Left hindlimb (tissue), 1 donor: Measurements from ENCODE around the gene GRAMD4.
"Not testable (repeated sequence)": the region's sequence is repeated elsewhere in the genome, so short reads cannot be mapped to it uniquely, and the experiment has no call there.

Experiments
- DNase-seq: peaks from one replicate; pipeline ENCODE4 v3.0.0-alpha.2; 2018

Gene GRAMD4

GRCh38 chr22:46621243-46621930 lies 1.2 kb downstream of the GRAMD4 start:
- DNase-seq = not testable (repeated sequence)

- DNase-seq = no peak
Observed at GRCh38 chr22:46622081-46622521, 1.9 kb downstream of the GRAMD4 start.

- no peak for DNase-seq
Observed at GRCh38 chr22:46625113-46625842, 5.1 kb downstream of the GRAMD4 start.

- no peak for DNase-seq
Observed at GRCh38 chr22:46625843-46626349, 5.7 kb downstream of the GRAMD4 start.

- no peak for DNase-seq
Observed at GRCh38 chr22:46626356-46626755, 6.2 kb downstream of the GRAMD4 start.

GRCh38 chr22:46626911-46627805 lies 7.0 kb downstream of the GRAMD4 start:
- no peak for DNase-seq

GRCh38 chr22:46627806-46628482 lies 7.8 kb downstream of the GRAMD4 start:
- DNase-seq = no peak

GRCh38 chr22:46628756-46629155 lies 8.6 kb downstream of the GRAMD4 start:
- no peak for DNase-seq

- no peak for DNase-seq
Observed at GRCh38 chr22:46629291-46629690, 9.1 kb downstream of the GRAMD4 start.

GRCh38 chr22:46631113-46631512 lies 10.9 kb downstream of the GRAMD4 start:
- no peak for DNase-seq

- no peak for DNase-seq
Observed at GRCh38 chr22:46632646-46633249, 12.6 kb downstream of the GRAMD4 start.

- no peak for DNase-seq
Observed at GRCh38 chr22:46633334-46633890, 13.2 kb downstream of the GRAMD4 start.

- DNase-seq = no peak
Observed at GRCh38 chr22:46634011-46634699, 14.0 kb downstream of the GRAMD4 start.

GRCh38 chr22:46634973-46635685 lies 14.9 kb downstream of the GRAMD4 start:
- not testable (repeated sequence) for DNase-seq

- no peak for DNase-seq
Observed at GRCh38 chr22:46635756-46636155, 15.6 kb downstream of the GRAMD4 start.

GRCh38 chr22:46636221-46637002 lies 16.2 kb downstream of the GRAMD4 start:
- peak; percentile 67 for DNase-seq

- DNase-seq = no peak
Observed at GRCh38 chr22:46637711-46638600, 17.8 kb downstream of the GRAMD4 start.
